CD8-positive, alpha-beta memory T cell (primary cell): ENCODE results near the gene RPS2. TPM values are rescaled to one million over a fixed set of nuclear protein-coding genes. Genes with fewer than 3 reads are reported as not detected.

Experiments used
- polyA plus RNA-seq: library from polyadenylated mRNA; unstranded; fragments of 300-500 nt; fragmentation: Illumina TruSeq; gene quantifications from one replicate; pipeline ENCODE4 v1.2.3, GENCODE V29; 2021
- total RNA-seq, 2 experiments: library from RNA; stranded (reverse); gene quantifications; one replicate each; pipeline ENCODE4 v1.2.3, GENCODE V29; 2021

The RPS2 gene
- total and polyA plus RNA-seq, 3 experiments from 2014 or later = 5,023 to 5,213 (median 5,049) TPM

Other genes with a start within 250 kb of the RPS2 start
- 10 to 100 TPM; 33.5 to 36.5 TPM for gene NME3, start 193.3 kb downstream of the RPS2 start, total RNA-seq
- 71.4 TPM for gene NME3, start 193.3 kb downstream of the RPS2 start, polyA plus RNA-seq
- gene EME2, start 192.0 kb downstream of the RPS2 start, total RNA-seq = 10 to 100 TPM; 21.0 to 21.6 TPM
- 1.6 TPM for gene EME2, start 192.0 kb downstream of the RPS2 start, polyA plus RNA-seq
- 100 to 1,000 TPM; 172 to 176 TPM for gene MRPS34, start 191.7 kb downstream of the RPS2 start, total RNA-seq
- gene MRPS34, start 191.7 kb downstream of the RPS2 start, polyA plus RNA-seq = 155 TPM
- 10 to 100 TPM; 30.6 to 31.5 TPM for gene SPSB3, start 182.3 kb downstream of the RPS2 start, total RNA-seq
- 63.9 TPM for gene SPSB3, start 182.3 kb downstream of the RPS2 start, polyA plus RNA-seq
- 10 to 100 TPM; 73.9 to 82.8 TPM for gene NUBP2, start 181.9 kb downstream of the RPS2 start, total RNA-seq
- gene NUBP2, start 181.9 kb downstream of the RPS2 start, polyA plus RNA-seq = 96.6 TPM
- not detected for gene IGFALS, start 171.1 kb downstream of the RPS2 start, total RNA-seq
- not detected for gene IGFALS, start 171.1 kb downstream of the RPS2 start, polyA plus RNA-seq
- 10 to 100 TPM; 41.2 to 44.5 TPM for gene HAGH, start 138.0 kb downstream of the RPS2 start, total RNA-seq
- gene HAGH, start 138.0 kb downstream of the RPS2 start, polyA plus RNA-seq = 54.3 TPM
- 10 to 100 TPM; 19.3 to 20.9 TPM for gene FAHD1, start 137.6 kb downstream of the RPS2 start, total RNA-seq
- 26.7 TPM for gene FAHD1, start 137.6 kb downstream of the RPS2 start, polyA plus RNA-seq
- not detected for gene MEIOB, start 92.7 kb downstream of the RPS2 start, total RNA-seq
- gene MEIOB, start 92.7 kb downstream of the RPS2 start, polyA plus RNA-seq = not detected
- not detected for gene HS3ST6, start 46.4 kb downstream of the RPS2 start, total RNA-seq
- gene HS3ST6, start 46.4 kb downstream of the RPS2 start, polyA plus RNA-seq = not detected
- 10 to 100 TPM; 20.4 TPM for gene MSRB1, start 21.6 kb downstream of the RPS2 start, total RNA-seq
- 20.2 TPM for gene MSRB1, start 21.6 kb downstream of the RPS2 start, polyA plus RNA-seq
- gene RPL3L, start 10.1 kb downstream of the RPS2 start, total RNA-seq = under 1 TPM; 0.37 to 0.62 TPM
- not detected for gene RPL3L, start 10.1 kb downstream of the RPS2 start, polyA plus RNA-seq
- 100 to 1,000 TPM; 150 to 152 TPM for gene NDUFB10, start 5.3 kb downstream of the RPS2 start, total RNA-seq
- gene NDUFB10, start 5.3 kb downstream of the RPS2 start, polyA plus RNA-seq = 236 TPM
- not detected for gene RNF151, start 2.0 kb upstream of the RPS2 start, total RNA-seq
- gene RNF151, start 2.0 kb upstream of the RPS2 start, polyA plus RNA-seq = not detected
- 10 to 100 TPM; 74.6 to 78.0 TPM for gene TBL3, start 7.2 kb upstream of the RPS2 start, total RNA-seq
- 62.9 TPM for gene TBL3, start 7.2 kb upstream of the RPS2 start, polyA plus RNA-seq
- gene NOXO1, start 16.6 kb upstream of the RPS2 start, total RNA-seq = under 1 TPM; 0.47 to 0.48 TPM
- not detected for gene NOXO1, start 16.6 kb upstream of the RPS2 start, polyA plus RNA-seq
- 10 to 100 TPM; 41.7 to 50.1 TPM for gene GFER, start 19.4 kb upstream of the RPS2 start, total RNA-seq
- 38.4 TPM for gene GFER, start 19.4 kb upstream of the RPS2 start, polyA plus RNA-seq
- gene SYNGR3, start 25.1 kb upstream of the RPS2 start, total RNA-seq = 1 to 10 TPM; 3.4 to 3.6 TPM
- 2.1 TPM for gene SYNGR3, start 25.1 kb upstream of the RPS2 start, polyA plus RNA-seq
- gene ZNF598, start 45.0 kb upstream of the RPS2 start, total RNA-seq = 10 to 100 TPM; 91.8 to 96.6 TPM
- 11.3 TPM for gene ZNF598, start 45.0 kb upstream of the RPS2 start, polyA plus RNA-seq
- gene NPW, start 55.0 kb upstream of the RPS2 start, total RNA-seq = 10 to 100 TPM in 1 of 2 experiments, 1 to 10 TPM in 1; 9.4 to 12.5 TPM
- gene NPW, start 55.0 kb upstream of the RPS2 start, polyA plus RNA-seq = not detected
- gene NHERF2, start 62.1 kb upstream of the RPS2 start, total RNA-seq = 1 to 10 TPM; 3.0 to 4.1 TPM
- gene NHERF2, start 62.1 kb upstream of the RPS2 start, polyA plus RNA-seq = 0.51 TPM
- gene NTHL1, start 83.0 kb upstream of the RPS2 start, total RNA-seq = 10 to 100 TPM; 28.7 to 29.5 TPM
- gene NTHL1, start 83.0 kb upstream of the RPS2 start, polyA plus RNA-seq = 16.3 TPM
- gene TSC2, start 83.2 kb upstream of the RPS2 start, total RNA-seq = 10 to 100 TPM; 79.3 to 86.3 TPM
- gene TSC2, start 83.2 kb upstream of the RPS2 start, polyA plus RNA-seq = 46.4 TPM
- gene PKD1, start 171.1 kb upstream of the RPS2 start, total RNA-seq = 10 to 100 TPM; 58.9 to 66.2 TPM
- gene PKD1, start 171.1 kb upstream of the RPS2 start, polyA plus RNA-seq = 9.9 TPM
- gene RAB26, start 183.8 kb upstream of the RPS2 start, total RNA-seq = under 1 TPM; 0.20 to 0.55 TPM
- 0.75 TPM for gene RAB26, start 183.8 kb upstream of the RPS2 start, polyA plus RNA-seq
- gene TRAF7, start 191.0 kb upstream of the RPS2 start, total RNA-seq = 100 to 1,000 TPM; 102 to 106 TPM
- 7.3 TPM for gene TRAF7, start 191.0 kb upstream of the RPS2 start, polyA plus RNA-seq
- under 1 TPM; 0.13 to 0.24 TPM for gene CASKIN1, start 231.8 kb upstream of the RPS2 start, total RNA-seq
- not detected for gene CASKIN1, start 231.8 kb upstream of the RPS2 start, polyA plus RNA-seq
- 10 to 100 TPM; 75.4 to 76.8 TPM for gene MLST8, start 240.6 kb upstream of the RPS2 start, total RNA-seq
- 30.8 TPM for gene MLST8, start 240.6 kb upstream of the RPS2 start, polyA plus RNA-seq
- 10 to 100 TPM in 1 of 2 experiments, 1 to 10 TPM in 1; 8.4 to 10.9 TPM for gene BRICD5, start 246.0 kb upstream of the RPS2 start, total RNA-seq
- gene BRICD5, start 246.0 kb upstream of the RPS2 start, polyA plus RNA-seq = 0.14 TPM